HepG2 (cell line): ENCODE results near the gene TACC2. TPM values are rescaled to one million over a fixed set of nuclear protein-coding genes. Genes with fewer than 3 reads are reported as not detected.
A peak's percentile ranks its signal among the peaks of the same experiment; 100 is the strongest.

Source experiments
- ATF7-NPFF ChIP-seq: sonication (generic); formaldehyde crosslinking; IDR thresholded peaks from 2 replicates; pipeline ENCODE4 v1.8.1; 2023; ENCODE audit warnings: mild to moderate bottlenecking, low read depth, missing genetic modification reagents, moderate library complexity
- CREM ChIP-seq, 2 experiments: sonication (generic) in 1 of 2; formaldehyde crosslinking in 1 of 2; IDR thresholded peaks; 2 replicates each; pipeline versions ENCODE4 v1.4.0 to v1.6.1; 2016 to 2020; ENCODE audit warnings: antibody characterized with exemption in 1 of 2, mild to moderate bottlenecking in 1 of 2, missing genetic modification reagents in 1 of 2
- FOXA3 ChIP-seq: IDR thresholded peaks from 2 replicates; pipeline ENCODE4 v1.6.1; 2016; ENCODE audit warnings: missing genetic modification reagents, missing compliant biosample characterization
- HOXA3 ChIP-seq: sonication (generic); formaldehyde crosslinking; IDR thresholded peaks from 2 replicates; pipeline ENCODE4 v1.5.0; 2020; ENCODE audit warnings: missing genetic modification reagents
- KAT2B ChIP-seq: fragments of 150-350 bp; IDR thresholded peaks from 2 replicates; pipeline ENCODE4 v1.6.1; 2014; ENCODE audit warnings: low read depth, low read length, borderline replicate concordance
- NFKBIZ ChIP-seq: IDR thresholded peaks from 2 replicates; pipeline ENCODE4 v1.6.1; 2018; ENCODE audit warnings: missing genetic modification reagents, missing compliant biosample characterization
- RFXANK ChIP-seq: IDR thresholded peaks from 2 replicates; pipeline ENCODE4 v1.6.1; 2016
- SKI ChIP-seq: fragments of 450-650 bp; IDR thresholded peaks from one replicate; pipeline ENCODE4 v1.6.1; 2018; ENCODE audit warnings: mild to moderate bottlenecking; ENCODE audit not compliant: partially characterized antibody
- TAF15 ChIP-seq: fragments of 200-400 bp; formaldehyde crosslinking; IDR thresholded peaks from one replicate; pipeline ENCODE4 v1.6.1; 2018; ENCODE audit warnings: mild to moderate bottlenecking, low read depth, low read length; ENCODE audit not compliant: poor library complexity, severe bottlenecking
- ZC3H13 ChIP-seq: sonication (generic); formaldehyde crosslinking; IDR thresholded peaks from 2 replicates; pipeline ENCODE4 v1.8.1; 2023; ENCODE audit warnings: mild to moderate bottlenecking, missing genetic modification reagents, moderate library complexity
- ZNF317 ChIP-seq: sonication (generic); formaldehyde crosslinking; IDR thresholded peaks from 2 replicates; pipeline ENCODE4 v1.5.0; 2020; ENCODE audit warnings: mild to moderate bottlenecking, missing genetic modification reagents
- ZNF446 ChIP-seq: sonication (generic); formaldehyde crosslinking; IDR thresholded peaks from 2 replicates; pipeline ENCODE4 v1.5.0; 2020; ENCODE audit warnings: mild to moderate bottlenecking, missing genetic modification reagents
- ZNF552 ChIP-seq: sonication (generic); formaldehyde crosslinking; IDR thresholded peaks from 2 replicates; pipeline ENCODE4 v1.9.0; 2022; ENCODE audit warnings: missing genetic modification reagents, mild to moderate bottlenecking, borderline replicate concordance
- polyA plus RNA-seq, 8 experiments: library from polyadenylated mRNA; depleted of rRNA in 3 of 8; stranded (reverse) in 7 of 8; unstranded in 1 of 8; fragments of >200 nt; fragmentation: Illumina TruSeq in 4 of 8; extraction: Trizol in 4 of 8; gene quantifications; 2 replicates each; pipeline versions ENCODE4 v1.2.1 to v1.2.3, GENCODE V29; 2011 to 2016; ENCODE audit warnings: low read depth in 4 of 8, missing spikeins in 1 of 8, mixed read lengths in 1 of 8; ENCODE audit not compliant: insufficient read depth in 1 of 8
- total RNA-seq, 5 experiments: library from RNA; depleted of rRNA; stranded (reverse); fragments of >200 nt; fragmentation: Illumina TruSeq; extraction: Trizol; gene quantifications; 2 replicates each; pipeline ENCODE4 v1.2.3, GENCODE V29; 2016; ENCODE audit warnings: low read depth in 1 of 5
- TF ChIP-seq, protein P1 (sequence below): sonication (generic); formaldehyde crosslinking; IDR thresholded peaks from 2 replicates; pipeline ENCODE4 v1.5.1; 2020; ENCODE audit warnings: missing genetic modification reagents, mild to moderate bottlenecking, borderline replicate concordance
- TF ChIP-seq, protein P2 (sequence below): IDR thresholded peaks from 2 replicates; pipeline ENCODE4 v1.6.1; 2016; ENCODE audit warnings: low read depth, missing genetic modification reagents, missing compliant biosample characterization
- TF ChIP-seq, protein P3 (sequence below): sonication (generic); formaldehyde crosslinking; IDR thresholded peaks from 2 replicates; pipeline ENCODE4 v1.4.0; 2020; ENCODE audit warnings: low read depth, missing genetic modification reagents

Gene TACC2
- total and polyA plus RNA-seq, 2 of the 13 experiments (the other 11 are each of a cell fraction or from before 2014, with no cell fraction given): 11.8 to 16.0 TPM

DNA sequence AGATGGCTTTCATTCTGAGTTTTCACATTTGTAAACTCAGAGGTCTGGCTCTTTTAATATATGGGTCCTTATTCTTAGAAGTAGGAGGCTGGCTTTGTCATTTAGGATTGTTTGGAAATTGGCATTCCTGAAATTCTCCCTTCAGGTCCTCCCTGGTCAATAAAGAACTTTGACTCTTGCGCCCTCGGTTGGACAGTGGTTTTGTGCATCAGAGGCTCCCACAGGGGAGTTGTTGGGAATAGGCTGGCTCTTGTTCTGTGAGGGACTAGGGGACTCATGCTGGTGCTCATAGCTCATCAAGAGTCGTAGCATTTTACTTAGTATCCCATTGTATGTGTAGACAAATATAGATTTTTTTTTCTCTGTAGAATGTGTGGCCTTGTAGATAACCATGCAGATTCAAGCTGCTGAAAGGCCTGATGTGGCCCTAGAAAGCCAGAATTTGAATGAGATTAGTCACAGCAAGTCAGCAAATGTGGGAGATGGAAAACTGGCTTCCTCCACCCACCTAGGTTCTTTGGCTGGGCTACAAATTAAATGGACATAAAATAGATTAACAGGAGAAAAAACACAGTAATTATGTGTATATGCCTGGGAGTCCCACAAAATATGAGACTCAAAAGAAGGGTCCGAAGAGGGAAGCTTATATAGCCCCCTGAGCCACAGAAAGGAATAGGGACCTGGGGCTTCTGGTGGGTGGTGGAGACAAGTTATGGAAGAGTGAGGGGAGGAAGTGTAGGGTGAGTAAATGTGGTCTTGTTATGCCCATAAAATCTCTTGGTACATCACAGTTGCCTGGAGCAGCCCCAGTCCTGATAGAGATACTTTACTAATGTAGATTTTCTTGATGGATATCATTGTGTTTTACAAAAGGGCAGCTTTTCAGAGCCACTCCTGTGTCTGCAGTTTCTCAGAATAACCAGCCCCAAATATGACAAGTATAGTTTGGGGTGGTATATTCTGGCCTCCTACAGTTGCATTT is 187.6 kb downstream of the TACC2 start (continued):
- TF ChIP-seq, protein P1, sequence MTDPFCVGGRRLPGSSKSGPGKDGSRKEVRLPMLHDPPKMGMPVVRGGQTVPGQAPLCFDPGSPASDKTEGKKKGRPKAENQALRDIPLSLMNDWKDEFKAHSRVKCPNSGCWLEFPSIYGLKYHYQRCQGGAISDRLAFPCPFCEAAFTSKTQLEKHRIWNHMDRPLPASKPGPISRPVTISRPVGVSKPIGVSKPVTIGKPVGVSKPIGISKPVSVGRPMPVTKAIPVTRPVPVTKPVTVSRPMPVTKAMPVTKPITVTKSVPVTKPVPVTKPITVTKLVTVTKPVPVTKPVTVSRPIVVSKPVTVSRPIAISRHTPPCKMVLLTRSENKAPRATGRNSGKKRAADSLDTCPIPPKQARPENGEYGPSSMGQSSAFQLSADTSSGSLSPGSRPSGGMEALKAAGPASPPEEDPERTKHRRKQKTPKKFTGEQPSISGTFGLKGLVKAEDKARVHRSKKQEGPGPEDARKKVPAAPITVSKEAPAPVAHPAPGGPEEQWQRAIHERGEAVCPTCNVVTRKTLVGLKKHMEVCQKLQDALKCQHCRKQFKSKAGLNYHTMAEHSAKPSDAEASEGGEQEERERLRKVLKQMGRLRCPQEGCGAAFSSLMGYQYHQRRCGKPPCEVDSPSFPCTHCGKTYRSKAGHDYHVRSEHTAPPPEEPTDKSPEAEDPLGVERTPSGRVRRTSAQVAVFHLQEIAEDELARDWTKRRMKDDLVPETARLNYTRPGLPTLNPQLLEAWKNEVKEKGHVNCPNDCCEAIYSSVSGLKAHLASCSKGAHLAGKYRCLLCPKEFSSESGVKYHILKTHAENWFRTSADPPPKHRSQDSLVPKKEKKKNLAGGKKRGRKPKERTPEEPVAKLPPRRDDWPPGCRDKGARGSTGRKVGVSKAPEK (CRISPR knock-in tag): no peak
- TF ChIP-seq NFKBIZ (CRISPR knock-in tag) (no peak), TAF15 (no peak), SKI (no peak), ZNF317 (CRISPR knock-in tag) (0 out of 2 replicates have a peak, but pooled peaks have one; percentile 18), HOXA3 (CRISPR knock-in tag) (peak; percentile 49; the same call in 1 of the 2 replicates), FOXA3 (CRISPR knock-in tag) (peak; percentile 78), RFXANK (CRISPR knock-in tag) (no peak), CREM (IDR thresholded peaks at IDR 0.05) (peak; percentile 64; the same call in 1 of the 2 replicates), CREM (CRISPR knock-in tag; IDR thresholded peaks at IDR 0.05) (no peak), ATF7-NPFF (CRISPR knock-in tag) (no peak), KAT2B (no peak), ZC3H13 (no peak), ZNF552 (no peak), ZNF446 (no peak)
- TF ChIP-seq, protein P2, sequence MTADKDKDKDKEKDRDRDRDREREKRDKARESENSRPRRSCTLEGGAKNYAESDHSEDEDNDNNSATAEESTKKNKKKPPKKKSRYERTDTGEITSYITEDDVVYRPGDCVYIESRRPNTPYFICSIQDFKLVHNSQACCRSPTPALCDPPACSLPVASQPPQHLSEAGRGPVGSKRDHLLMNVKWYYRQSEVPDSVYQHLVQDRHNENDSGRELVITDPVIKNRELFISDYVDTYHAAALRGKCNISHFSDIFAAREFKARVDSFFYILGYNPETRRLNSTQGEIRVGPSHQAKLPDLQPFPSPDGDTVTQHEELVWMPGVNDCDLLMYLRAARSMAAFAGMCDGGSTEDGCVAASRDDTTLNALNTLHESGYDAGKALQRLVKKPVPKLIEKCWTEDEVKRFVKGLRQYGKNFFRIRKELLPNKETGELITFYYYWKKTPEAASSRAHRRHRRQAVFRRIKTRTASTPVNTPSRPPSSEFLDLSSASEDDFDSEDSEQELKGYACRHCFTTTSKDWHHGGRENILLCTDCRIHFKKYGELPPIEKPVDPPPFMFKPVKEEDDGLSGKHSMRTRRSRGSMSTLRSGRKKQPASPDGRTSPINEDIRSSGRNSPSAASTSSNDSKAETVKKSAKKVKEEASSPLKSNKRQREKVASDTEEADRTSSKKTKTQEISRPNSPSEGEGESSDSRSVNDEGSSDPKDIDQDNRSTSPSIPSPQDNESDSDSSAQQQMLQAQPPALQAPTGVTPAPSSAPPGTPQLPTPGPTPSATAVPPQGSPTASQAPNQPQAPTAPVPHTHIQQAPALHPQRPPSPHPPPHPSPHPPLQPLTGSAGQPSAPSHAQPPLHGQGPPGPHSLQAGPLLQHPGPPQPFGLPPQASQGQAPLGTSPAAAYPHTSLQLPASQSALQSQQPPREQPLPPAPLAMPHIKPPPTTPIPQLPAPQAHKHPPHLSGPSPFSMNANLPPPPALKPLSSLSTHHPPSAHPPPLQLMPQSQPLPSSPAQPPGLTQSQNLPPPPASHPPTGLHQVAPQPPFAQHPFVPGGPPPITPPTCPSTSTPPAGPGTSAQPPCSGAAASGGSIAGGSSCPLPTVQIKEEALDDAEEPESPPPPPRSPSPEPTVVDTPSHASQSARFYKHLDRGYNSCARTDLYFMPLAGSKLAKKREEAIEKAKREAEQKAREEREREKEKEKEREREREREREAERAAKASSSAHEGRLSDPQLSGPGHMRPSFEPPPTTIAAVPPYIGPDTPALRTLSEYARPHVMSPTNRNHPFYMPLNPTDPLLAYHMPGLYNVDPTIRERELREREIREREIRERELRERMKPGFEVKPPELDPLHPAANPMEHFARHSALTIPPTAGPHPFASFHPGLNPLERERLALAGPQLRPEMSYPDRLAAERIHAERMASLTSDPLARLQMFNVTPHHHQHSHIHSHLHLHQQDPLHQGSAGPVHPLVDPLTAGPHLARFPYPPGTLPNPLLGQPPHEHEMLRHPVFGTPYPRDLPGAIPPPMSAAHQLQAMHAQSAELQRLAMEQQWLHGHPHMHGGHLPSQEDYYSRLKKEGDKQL (CRISPR knock-in tag): no peak
- TF ChIP-seq, protein P3, sequence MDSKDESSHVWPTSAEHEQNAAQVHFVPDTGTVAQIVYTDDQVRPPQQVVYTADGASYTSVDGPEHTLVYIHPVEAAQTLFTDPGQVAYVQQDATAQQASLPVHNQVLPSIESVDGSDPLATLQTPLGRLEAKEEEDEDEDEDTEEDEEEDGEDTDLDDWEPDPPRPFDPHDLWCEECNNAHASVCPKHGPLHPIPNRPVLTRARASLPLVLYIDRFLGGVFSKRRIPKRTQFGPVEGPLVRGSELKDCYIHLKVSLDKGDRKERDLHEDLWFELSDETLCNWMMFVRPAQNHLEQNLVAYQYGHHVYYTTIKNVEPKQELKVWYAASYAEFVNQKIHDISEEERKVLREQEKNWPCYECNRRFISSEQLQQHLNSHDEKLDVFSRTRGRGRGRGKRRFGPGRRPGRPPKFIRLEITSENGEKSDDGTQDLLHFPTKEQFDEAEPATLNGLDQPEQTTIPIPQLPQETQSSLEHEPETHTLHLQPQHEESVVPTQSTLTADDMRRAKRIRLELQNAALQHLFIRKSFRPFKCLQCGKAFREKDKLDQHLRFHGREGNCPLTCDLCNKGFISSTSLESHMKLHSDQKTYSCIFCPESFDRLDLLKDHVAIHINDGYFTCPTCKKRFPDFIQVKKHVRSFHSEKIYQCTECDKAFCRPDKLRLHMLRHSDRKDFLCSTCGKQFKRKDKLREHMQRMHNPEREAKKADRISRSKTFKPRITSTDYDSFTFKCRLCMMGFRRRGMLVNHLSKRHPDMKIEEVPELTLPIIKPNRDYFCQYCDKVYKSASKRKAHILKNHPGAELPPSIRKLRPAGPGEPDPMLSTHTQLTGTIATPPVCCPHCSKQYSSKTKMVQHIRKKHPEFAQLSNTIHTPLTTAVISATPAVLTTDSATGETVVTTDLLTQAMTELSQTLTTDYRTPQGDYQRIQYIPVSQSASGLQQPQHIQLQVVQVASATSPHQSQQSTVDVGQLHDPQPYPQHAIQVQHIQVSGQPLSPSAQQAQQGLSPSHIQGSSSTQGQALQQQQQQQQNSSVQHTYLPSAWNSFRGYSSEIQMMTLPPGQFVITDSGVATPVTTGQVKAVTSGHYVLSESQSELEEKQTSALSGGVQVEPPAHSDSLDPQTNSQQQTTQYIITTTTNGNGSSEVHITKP (CRISPR knock-in tag): no peak
